SW 1271 (cell line): ENCODE measurements around the gene ZSWIM4.
A peak's percentile ranks its signal among the peaks of the same experiment; 100 is the strongest.

Source experiments
- DNase-seq, 2 experiments: peaks; one replicate each; lab custom pipeline; 2025; lab: John Stamatoyannopoulos, UW

ZSWIM4 gene

GRCh38 chr19:13835791-13836723 lies 40.8 kb downstream of the ZSWIM4 start:
- peak; percentile 65 to 68 for DNase-seq

GRCh38 chr19:13838435-13839129 lies 43.3 kb downstream of the ZSWIM4 start:
- no peak for DNase-seq

- DNase-seq, result peak; percentile 55 to 75
Measured at GRCh38 chr19:13839130-13839937, 44.1 kb downstream of the ZSWIM4 start.

- DNase-seq, result no peak
Measured at GRCh38 chr19:13839938-13840304, 44.7 kb downstream of the ZSWIM4 start.

GRCh38 chr19:13840305-13841085 lies 45.3 kb downstream of the ZSWIM4 start:
- peak in 1 of 2 experiments; percentile 76 for DNase-seq

GRCh38 chr19:13841086-13841961 lies 46.1 kb downstream of the ZSWIM4 start:
- DNase-seq, result no peak

GRCh38 chr19:13841962-13842290 lies 46.7 kb downstream of the ZSWIM4 start:
- DNase-seq, result no peak

- peak in 1 of 2 experiments; percentile 74 for DNase-seq
Measured at GRCh38 chr19:13842291-13843103, 47.3 kb downstream of the ZSWIM4 start.

- DNase-seq, result peak; percentile 48 to 72
Measured at GRCh38 chr19:13843104-13843921, 48.1 kb downstream of the ZSWIM4 start.

- no peak for DNase-seq
Measured at GRCh38 chr19:13844130-13844631, 48.9 kb downstream of the ZSWIM4 start.

GRCh38 chr19:13846557-13847406 lies 51.5 kb downstream of the ZSWIM4 start:
- peak; percentile 87 to 95 for DNase-seq

- peak; percentile 78 to 81 for DNase-seq
Measured at GRCh38 chr19:13847407-13848339, 52.4 kb downstream of the ZSWIM4 start.

GRCh38 chr19:13848340-13848677 lies 53.1 kb downstream of the ZSWIM4 start:
- DNase-seq, result no peak

- DNase-seq, result no peak
Measured at GRCh38 chr19:13848798-13849676, 53.8 kb downstream of the ZSWIM4 start.
